Astrocyte of the cerebellum (primary cell): Measurements from ENCODE around the gene OTOS.

ENCODE experiments used
- DNase-seq: peaks from one replicate; pipeline ENCODE4 v3.0.0-alpha.2; 2011; ENCODE audit warnings: low read depth
- H3K4me3 ChIP-seq: 2 replicates; pipeline ENCODE4 v1.5.1; 2011; ENCODE audit warnings: mild to moderate bottlenecking, low read depth, low read length, moderate library complexity
- CTCF ChIP-seq: IDR thresholded peaks from 2 replicates; pipeline ENCODE4 v1.5.1; 2012; ENCODE audit warnings: low read length, low read depth, moderate library complexity, mild to moderate bottlenecking; ENCODE audit errors: missing control alignments
- in situ Hi-C: cut with HindIII; loops from 2 replicates; pipeline ENCODE4 v1.10.0; 2017; ENCODE audit warnings: low sequenced_read_pairs

Gene OTOS

GRCh38 chr2:240159251-240159839 is 18.9 kb upstream of the OTOS start:
- in situ Hi-C loops: no loop called here
- H3K4me3 ChIP-seq: no peak overlapping the region
- no peak for TF ChIP-seq CTCF
- no peak for DNase-seq

GRCh38 chr2:240157147-240157470 is 16.7 kb upstream of the OTOS start:
- no peak for DNase-seq
- no peak overlapping the region for H3K4me3 ChIP-seq
- in situ Hi-C loops: no loop called here
- TF ChIP-seq CTCF: no peak

- DNase-seq: no peak
- no peak for TF ChIP-seq CTCF
- in situ Hi-C loops: no loop called here
- no peak overlapping the region for H3K4me3 ChIP-seq
Measured at GRCh38 chr2:240156435-240157146, 16.1 kb upstream of the OTOS start.

GRCh38 chr2:240155745-240156390 is 15.4 kb upstream of the OTOS start:
- in situ Hi-C loops: no loop called here
- DNase-seq: no peak
- no peak for TF ChIP-seq CTCF
- H3K4me3 ChIP-seq: no peak overlapping the region

GRCh38 chr2:240155048-240155744 is 14.7 kb upstream of the OTOS start:
- no peak overlapping the region for H3K4me3 ChIP-seq
- TF ChIP-seq CTCF: no peak
- in situ Hi-C loops: no loop called here
- no peak for DNase-seq

GRCh38 chr2:240154606-240155005 is 14.1 kb upstream of the OTOS start:
- in situ Hi-C loops: no loop called here
- no peak for TF ChIP-seq CTCF
- no peak for DNase-seq
- H3K4me3 ChIP-seq: no peak overlapping the region
